ENCODE results near the gene WDR48. TPM values are rescaled to one million over a fixed set of nuclear protein-coding genes. Genes with fewer than 3 reads are reported as not detected.
A peak's percentile ranks its signal among the peaks of the same experiment; 100 is the strongest.

The WDR48 gene
- total and polyA plus RNA-seq, 9 of the 15 experiments (the other 6 are each of a cell fraction or from before 2014, with no cell fraction given): 26.6 to 70.6 (median 48.0) TPM

- TF ChIP-seq POLR3G (IDR thresholded peaks at IDR 0.05; ENCODE audit: extremely low read depth, insufficient read length, insufficient replicate concordance): no peak
- TF ChIP-seq C11orf30 (IDR thresholded peaks at IDR 0.05; ENCODE audit: low read depth): peak; percentile 27; the same call in 1 of the 2 replicates
- no peak for TF ChIP-seq ZBTB7A (IDR thresholded peaks at IDR 0.05; ENCODE audit: borderline replicate concordance, control insufficient read depth, low read depth, low read length)
- TF ChIP-seq ELF1 (tag; IDR thresholded peaks at IDR 0.05): peak; percentile 54; the same call in 1 of the 2 replicates
- 0 out of 2 replicates have a peak, but pooled peaks have one; percentile 18 for TF ChIP-seq ZBTB9 (CRISPR knock-in tag; IDR thresholded peaks at IDR 0.05)
Observed at GRCh38 chr3:39011191-39011736, 40.6 kb upstream of the WDR48 start (continued).

- no peaks in the 10 kb centered on the region for H4K20me1 ChIP-seq (replicated peaks; ENCODE audit: control insufficient read depth, insufficient read depth, low read length)
- no peak for FAIRE-seq
- BruUV-seq (replicated peaks): no TSS peak
- no peaks in the 10 kb centered on the region for H3K9me3 ChIP-seq (replicated peaks; ENCODE audit: control insufficient read depth, insufficient read depth, low read depth, low read length)
- H3K4me3 ChIP-seq: no peak overlapping the region
- intact Hi-C loops (cut with micrococcal nuclease) (no loop called here), in situ Hi-C loops (cut with MboI) (no loop called here)
- no peak overlapping the region for H3K4me2 ChIP-seq (ENCODE audit: insufficient read depth, low read length)
- no peak overlapping the region for H3K27ac ChIP-seq (ENCODE audit: extremely low read depth, low read depth, low read length)
- 9% methylated on average over 2 of the region's 2 CpGs for WGBS (ENCODE audit: insufficient coverage, low coverage, missing lambda C conversion rate)
- no peaks in the 10 kb centered on the region for H3K9me1 ChIP-seq (ENCODE audit: control insufficient read depth, insufficient read depth, low read length)
- H3K4me1 ChIP-seq (replicated peaks in 1 of 2; ENCODE audit: control insufficient read depth in 2 of 2, insufficient read depth in 2 of 2, low read length in 2 of 2): no peaks in the 10 kb centered on the region; a peak in 1 of 5 replicates
- POLR2A ChIA-PET: interaction anchor here (0.7 to 1.3 kb wide), 2 partner anchors 13 to 27 kb away, joined by 3 to 6 read pairs; no protein-coding TSS in a partner anchor
- peak overlapping the region; percentile 16; the same call in 1 of the 2 replicates for H2AFZ ChIP-seq (ENCODE audit: low read depth, low read length)
- H3K27me3 ChIP-seq (ENCODE audit: control insufficient read depth in 2 of 2, insufficient read depth in 2 of 2, low read length in 2 of 2): no peaks in the 10 kb centered on the region; a peak in 1 of 5 replicates
- peak; percentile 48 for ATAC-seq
- H3K9ac ChIP-seq (ENCODE audit: insufficient read depth in 1 of 2, low read depth in 2 of 2, low read length in 2 of 2): no peak overlapping the region
- H3K36me3 ChIP-seq (ENCODE audit: control insufficient read depth, insufficient read depth, low read length): no peaks in the 10 kb centered on the region
- CTCF ChIA-PET (ENCODE audit: low intra/inter-chr PET ratio): interaction anchor here (0.7 kb wide), 1 partner anchor 14 kb away, joined by 3 read pairs; no protein-coding TSS in a partner anchor
- no peaks in the 10 kb centered on the region for H3K79me2 ChIP-seq (ENCODE audit: control insufficient read depth, insufficient read depth, low read length)
- DNase-seq (ENCODE audit: extremely low read depth in 1 of 4, low spot score in 3 of 4): no peak
- TF ChIP-seq ZSCAN32 (CRISPR knock-in tag; IDR thresholded peaks at IDR 0.05): no peak
- TF ChIP-seq ZNF384 (IDR thresholded peaks at IDR 0.05; ENCODE audit: low read depth, low read length): peak; percentile 93
- TF ChIP-seq NFRKB (IDR thresholded peaks at IDR 0.05; ENCODE audit: low read depth): no peak
- peak; percentile 43; the same call in 1 of the 2 replicates for TF ChIP-seq ATF7 (IDR thresholded peaks at IDR 0.05)
- TF ChIP-seq ELF2 (CRISPR knock-in tag; IDR thresholded peaks at IDR 0.05): peak; percentile 25; the same call in 1 of the 2 replicates
- TF ChIP-seq ZNF780A (CRISPR knock-in tag; IDR thresholded peaks at IDR 0.05): no peak
- peak; percentile 13; the same call in 1 of the 2 replicates for TF ChIP-seq CTBP1 (IDR thresholded peaks at IDR 0.05; ENCODE audit: borderline replicate concordance)
- TF ChIP-seq COPS2 (conservative IDR thresholded peaks at IDR 0.05): no peak
- no peak for TF ChIP-seq ZNF584 (CRISPR knock-in tag; IDR thresholded peaks at IDR 0.05; ENCODE audit: low read depth)
- no peak for TF ChIP-seq TRIM25 (IDR thresholded peaks at IDR 0.05; ENCODE audit: borderline replicate concordance)
- no peak for TF ChIP-seq SMC3 (conservative IDR thresholded peaks at IDR 0.05; ENCODE audit: insufficient read depth, low read depth, low read length)
- TF ChIP-seq USF2 (CRISPR knock-in tag; IDR thresholded peaks at IDR 0.05): no peak
- no peak for TF ChIP-seq ZNF121 (CRISPR knock-in tag; conservative IDR thresholded peaks at IDR 0.05)
- no peak for TF ChIP-seq CBX2 (IDR thresholded peaks at IDR 0.05; ENCODE audit: insufficient read depth, low read length, poor library complexity, severe bottlenecking)
Observed at GRCh38 chr3:39013289-39013688, 38.5 kb upstream of the WDR48 start.
